Activated CD8-positive, alpha-beta memory T cell treated with anti-CD3 and anti-CD28 coated beads for 36 hours (primary cell): ENCODE measurements around the gene SGK1. TPM values are rescaled to one million over a fixed set of nuclear protein-coding genes. Genes with fewer than 3 reads are reported as not detected.

ENCODE experiments used
- CTCF ChIA-PET: fragments of 350-600 bp; sonication (Branson Sonifier 250); formaldehyde crosslinking; loops from one replicate; lab custom pipeline; 2021; ENCODE audit warnings: antibody characterized with exemption; lab: Charles Lee
- POLR2A ChIA-PET: fragments of 350-600 bp; sonication (Branson Sonifier 250); formaldehyde crosslinking; loops from one replicate; lab custom pipeline; 2021; ENCODE audit warnings: antibody characterized with exemption; lab: Charles Lee
- total RNA-seq, 2 experiments: library from RNA; stranded (reverse); gene quantifications; one replicate each; pipeline ENCODE4 v1.2.3, GENCODE V29; 2021

SGK1 gene
- total RNA-seq, 2 experiments from 2014 or later: 55.8 to 60.2 TPM

GRCh38 chr6:134169871-134170486 lies 147.9 kb downstream of the SGK1 start:
- CTCF ChIA-PET: no interaction called here
- POLR2A ChIA-PET: no interaction called here

- POLR2A ChIA-PET: no interaction called here
- CTCF ChIA-PET: no interaction called here
Measured at GRCh38 chr6:134168590-134169208, 149.2 kb downstream of the SGK1 start.

- POLR2A ChIA-PET: no interaction called here
- CTCF ChIA-PET: no interaction called here
Measured at GRCh38 chr6:134166511-134167261, 151.2 kb downstream of the SGK1 start.

GRCh38 chr6:134165561-134166201 lies 152.2 kb downstream of the SGK1 start:
- POLR2A ChIA-PET: no interaction called here

GRCh38 chr6:134164300-134164699 lies 153.6 kb downstream of the SGK1 start:
- ChIA-PET CTCF (interaction anchor here (0.6 to 1.0 kb wide), 2 partner anchors 9 to 656 kb away, joined by 3 read pairs; no protein-coding TSS in a partner anchor), POLR2A (no interaction called here)

More at GRCh38 chr6:134165561-134166201, 152.2 kb downstream of the SGK1 start:
- CTCF ChIA-PET: no interaction called here

GRCh38 chr6:134162932-134163331 lies 155.0 kb downstream of the SGK1 start:
- POLR2A ChIA-PET: no interaction called here
- CTCF ChIA-PET: no interaction called here

- ChIA-PET CTCF (interaction anchor here (1.2 kb wide), 1 partner anchor 109 kb away, joined by 3 read pairs; no protein-coding TSS in a partner anchor), POLR2A (no interaction called here)
Measured at GRCh38 chr6:134161041-134161440, 156.9 kb downstream of the SGK1 start.

GRCh38 chr6:134152767-134153485 lies 165.0 kb downstream of the SGK1 start:
- ChIA-PET POLR2A (no interaction called here), CTCF (interaction anchor here (0.5 kb wide), 1 partner anchor 335 kb away, joined by 4 read pairs; no protein-coding TSS in a partner anchor)

GRCh38 chr6:134148566-134148965 lies 169.3 kb downstream of the SGK1 start:
- ChIA-PET CTCF (interaction anchor here (0.7 to 1.2 kb wide), 2 partner anchors 382 to 674 kb away, joined by 3 read pairs; no protein-coding TSS in a partner anchor), POLR2A (no interaction called here)

GRCh38 chr6:134147034-134147533 lies 170.8 kb downstream of the SGK1 start:
- CTCF ChIA-PET: no interaction called here
- POLR2A ChIA-PET: no interaction called here

GRCh38 chr6:134146268-134147033 lies 171.5 kb downstream of the SGK1 start:
- ChIA-PET CTCF (no interaction called here), POLR2A (no interaction called here)

GRCh38 chr6:134145786-134146185 lies 172.1 kb downstream of the SGK1 start:
- POLR2A ChIA-PET: no interaction called here
- CTCF ChIA-PET: no interaction called here

GRCh38 chr6:134138226-134138975 lies 179.5 kb downstream of the SGK1 start:
- ChIA-PET CTCF (interaction anchor here (0.7 kb wide), 1 partner anchor 38 kb away, joined by 3 read pairs; no protein-coding TSS in a partner anchor), POLR2A (no interaction called here)

GRCh38 chr6:134134654-134135053 lies 183.3 kb downstream of the SGK1 start:
- POLR2A ChIA-PET: no interaction called here
- CTCF ChIA-PET: no interaction called here

- CTCF ChIA-PET: interaction anchor here (0.7 kb wide), 1 partner anchor 74 kb away, joined by 4 read pairs; no protein-coding TSS in a partner anchor
- POLR2A ChIA-PET: no interaction called here
Measured at GRCh38 chr6:134132494-134133141, 185.3 kb downstream of the SGK1 start.

- ChIA-PET POLR2A (no interaction called here), CTCF (no interaction called here)
Measured at GRCh38 chr6:134131530-134132139, 186.3 kb downstream of the SGK1 start.
